B cell (primary cell): ENCODE measurements around the gene BTBD17. TPM values are rescaled to one million over a fixed set of nuclear protein-coding genes. Genes with fewer than 3 reads are reported as not detected.

Experiments used
- ATAC-seq: fragments of 200-7000 bp; cut with Tn5 transposase; one replicate; pipeline ENCODE4 v1.10.0; 2021; ENCODE audit warnings: low read depth, mild to moderate bottlenecking, moderate number of reproducible peaks, moderate library complexity
- CTCF ChIA-PET: fragments of 350-600 bp; sonication (Branson Sonifier 250); formaldehyde crosslinking; loops from one replicate; lab custom pipeline; 2021; ENCODE audit warnings: antibody characterized with exemption, inconsistent platforms; lab: Charles Lee
- POLR2A ChIA-PET: fragments of 350-600 bp; sonication (Branson Sonifier 250); formaldehyde crosslinking; loops from one replicate; lab custom pipeline; 2021; ENCODE audit warnings: antibody characterized with exemption; lab: Charles Lee
- DNase-seq: peaks from one replicate; pipeline ENCODE4 v3.0.0; 2013
- H2AFZ ChIP-seq: 2 replicates; pipeline ENCODE4 v1.6.1; 2012; ENCODE audit warnings: mild to moderate bottlenecking, low read depth, low read length; ENCODE audit not compliant: insufficient read depth, poor library complexity, severe bottlenecking
- H3K27ac ChIP-seq, 2 donors: 1 replicate in 1 of 2; 2 replicates in 1 of 2; pipeline ENCODE4 v1.5.1; 2012 to 2013; ENCODE audit warnings: low read length in 2 of 2, mild to moderate bottlenecking in 2 of 2, moderate library complexity in 1 of 2
- H3K27me3 ChIP-seq, 4 experiments: fragments of 200-600 bp in 1 of 4; sonication (generic) in 1 of 4; replicated peaks in 1 of 4; 1 replicate in 2 of 4; 2 replicates in 2 of 4; pipeline versions ENCODE4 v1.6.1 to v1.7.0; 2013 to 2016; ENCODE audit warnings: low read length in 3 of 4, mild to moderate bottlenecking in 2 of 4, mixed read lengths in 1 of 4, moderate library complexity in 1 of 4; ENCODE audit not compliant: insufficient read depth in 4 of 4, control insufficient read depth in 3 of 4; ENCODE audit errors: control extremely low read depth in 1 of 4
- H3K36me3 ChIP-seq, 2 experiments: replicated peaks in 1 of 2; 1 replicate in 1 of 2; 2 replicates in 1 of 2; pipeline versions ENCODE4 v1.6.1 to v1.7.1; 2013; ENCODE audit warnings: low read length in 1 of 2; ENCODE audit not compliant: insufficient read depth in 2 of 2, control insufficient read depth in 1 of 2; ENCODE audit errors: control extremely low read depth in 1 of 2, extremely low read depth in 1 of 2
- H3K4me1 ChIP-seq, 2 donors: fragments of 200-600 bp in 1 of 2; sonication (generic) in 1 of 2; 1 replicate in 1 of 2; 2 replicates in 1 of 2; pipeline versions ENCODE4 v1.5.1 to v1.6.1; 2013 to 2017; ENCODE audit warnings: low read length in 2 of 2; ENCODE audit not compliant: control insufficient read depth in 2 of 2, insufficient read depth in 2 of 2
- H3K4me2 ChIP-seq: replicated peaks from 2 replicates; pipeline ENCODE3; 2012; ENCODE audit warnings: mild to moderate bottlenecking, low read depth, low read length; ENCODE audit not compliant: poor library complexity, severe bottlenecking
- H3K4me3 ChIP-seq, 5 experiments: fragments of 200-600 bp in 1 of 5; sonication (generic) in 1 of 5; 1 replicate in 3 of 5; 2 replicates in 2 of 5; pipeline versions ENCODE4 v1.5.1 to v1.7.0; 2011 to 2016; ENCODE audit warnings: low read length in 4 of 5, mild to moderate bottlenecking in 4 of 5, low read depth in 2 of 5, control low read depth in 1 of 5, moderate library complexity in 1 of 5; ENCODE audit not compliant: insufficient read depth in 1 of 5; ENCODE audit errors: control extremely low read depth in 1 of 5, extremely low read depth in 1 of 5
- H3K79me2 ChIP-seq: fragments of 200-600 bp; sonication (generic); one replicate; pipeline ENCODE4 v1.6.0; 2016; ENCODE audit warnings: low read length; ENCODE audit not compliant: control insufficient read depth, insufficient read depth
- H3K9ac ChIP-seq: fragments of 200-600 bp; sonication (generic); 2 replicates; pipeline ENCODE4 v1.6.1; 2017; ENCODE audit warnings: mild to moderate bottlenecking, low read length, moderate library complexity
- H3K9me3 ChIP-seq, 3 donors: one replicate each; pipeline versions ENCODE4 v1.6.1 to v1.7.1; 2013; ENCODE audit warnings: low read length in 2 of 3; ENCODE audit not compliant: control insufficient read depth in 2 of 3, insufficient read depth in 1 of 3; ENCODE audit errors: control extremely low read depth in 1 of 3
- H4K20me1 ChIP-seq: 2 replicates; pipeline ENCODE4 v1.6.0; 2012; ENCODE audit warnings: mild to moderate bottlenecking, low read length; ENCODE audit not compliant: insufficient read depth, control insufficient read depth, poor library complexity, severe bottlenecking
- H3K27ac Mint-ChIP-seq: one replicate; pipeline ENCODE4 v1.8.0; 2021; ENCODE audit warnings: mixed read lengths
- H3K27me3 Mint-ChIP-seq: one replicate; pipeline ENCODE4 v1.8.0; 2021; ENCODE audit warnings: mixed read lengths
- H3K4me1 Mint-ChIP-seq: one replicate; pipeline ENCODE4 v1.8.0; 2021; ENCODE audit warnings: mixed read lengths
- H3K4me3 Mint-ChIP-seq: one replicate; pipeline ENCODE4 v1.8.0; 2021; ENCODE audit warnings: mixed read lengths
- H3K9me3 Mint-ChIP-seq: one replicate; pipeline ENCODE4 v1.8.0; 2022; ENCODE audit warnings: mixed read lengths; ENCODE audit not compliant: insufficient read depth
- EZH2 ChIP-seq: IDR thresholded peaks from 2 replicates; pipeline ENCODE4 v1.6.1; 2012; ENCODE audit warnings: borderline replicate concordance, low read depth, mild to moderate bottlenecking, moderate library complexity, low read length; ENCODE audit not compliant: insufficient read depth, poor library complexity, severe bottlenecking
- WGBS: methylation state at CpG from one replicate; pipeline ENCODE4 v1.1.5; 2013; ENCODE audit warnings: missing lambda C conversion rate; ENCODE audit not compliant: insufficient coverage; 5-methylcytosine and 5-hydroxymethylcytosine counted together
- intact Hi-C: fragments of 100-400 bp; cut with micrococcal nuclease; formaldehyde crosslinking; loops from one replicate; pipeline ENCODE4 v1.10.0; 2022
- polyA plus RNA-seq: library from polyadenylated mRNA; depleted of rRNA; stranded (reverse); fragments of >200 nt; gene quantifications from 2 replicates; pipeline ENCODE4 v1.2.3, GENCODE V29; 2012
- total RNA-seq, 2 donors: library from RNA; stranded (reverse); fragments of 120-200 nt in 1 of 2; gene quantifications; 1 replicate in 1 of 2; 2 replicates in 1 of 2; pipeline versions ENCODE4 v1.2.3 to v1.2.4, GENCODE V29; 2013 to 2022
- TF ChIP-seq, protein P1 (sequence below): fragments of 200-600 bp; IDR thresholded peaks from one replicate; pipeline ENCODE4 v1.8.0; 2022; ENCODE audit warnings: antibody characterized with exemption, mild to moderate bottlenecking

The BTBD17 gene
- total and polyA plus RNA-seq, 2 donors (not counting 1 experiment from before 2014, with no cell fraction given), result not detected

DNA sequence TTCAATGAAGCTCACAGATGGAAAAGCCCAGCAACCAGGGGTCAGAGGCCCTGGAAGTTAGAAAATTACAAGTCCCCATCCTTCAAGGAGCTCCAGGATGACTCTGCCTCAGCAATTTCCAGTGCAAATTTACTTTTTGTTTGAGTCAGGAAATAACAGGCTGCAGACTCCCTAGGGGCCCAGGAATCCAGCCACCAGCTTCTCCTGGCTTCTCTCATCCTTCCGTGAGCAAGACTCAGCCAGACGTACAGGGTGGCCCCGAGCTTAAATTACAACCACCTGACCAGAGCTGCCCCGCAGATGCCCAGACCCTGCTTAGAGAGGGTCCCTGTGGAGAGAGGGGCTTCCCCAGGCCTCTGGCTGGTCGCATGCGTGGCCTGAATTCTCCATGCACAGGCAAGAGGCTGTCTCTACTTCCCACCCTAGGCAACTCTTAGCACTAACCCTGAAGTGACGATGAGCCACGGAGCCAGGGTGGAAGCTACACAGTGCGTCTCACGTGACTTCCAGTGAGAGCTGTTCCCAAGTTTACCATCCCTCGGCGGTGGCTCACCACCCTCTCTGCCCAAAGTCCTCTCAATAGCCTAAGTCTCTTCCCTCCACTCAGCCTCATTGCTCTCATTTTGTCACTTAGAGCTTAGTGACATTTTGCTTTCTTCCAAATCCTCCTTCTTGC lies 32.7 kb upstream of the BTBD17 start:
- H4K20me1 ChIP-seq, result no peaks in the 10 kb centered on the region
- H3K9me3 Mint-ChIP-seq, result no peaks in the 10 kb centered on the region
- peaks cover 0 to 10% (median 0%) of the 10 kb centered on the region in 3 donors for H3K9me3 ChIP-seq
- ChIA-PET POLR2A (no interaction called here), CTCF (interaction anchor here (0.8 to 1.5 kb wide), 3 partner anchors 15 to 96 kb away, joined by 3 to 5 read pairs (median 4); no protein-coding TSS in a partner anchor)
- H3K4me1 ChIP-seq, result no peaks in the 10 kb centered on the region
- 89% methylated on average over 11 of the region's 12 CpGs for WGBS
- no peaks in the 10 kb centered on the region for H3K4me1 Mint-ChIP-seq
- ATAC-seq (no peak), DNase-seq (no peak)
- no peak overlapping the region for H3K27ac ChIP-seq
- intact Hi-C loops, result no loop called here
- TF ChIP-seq EZH2, result no peak
- TF ChIP-seq, protein P1, sequence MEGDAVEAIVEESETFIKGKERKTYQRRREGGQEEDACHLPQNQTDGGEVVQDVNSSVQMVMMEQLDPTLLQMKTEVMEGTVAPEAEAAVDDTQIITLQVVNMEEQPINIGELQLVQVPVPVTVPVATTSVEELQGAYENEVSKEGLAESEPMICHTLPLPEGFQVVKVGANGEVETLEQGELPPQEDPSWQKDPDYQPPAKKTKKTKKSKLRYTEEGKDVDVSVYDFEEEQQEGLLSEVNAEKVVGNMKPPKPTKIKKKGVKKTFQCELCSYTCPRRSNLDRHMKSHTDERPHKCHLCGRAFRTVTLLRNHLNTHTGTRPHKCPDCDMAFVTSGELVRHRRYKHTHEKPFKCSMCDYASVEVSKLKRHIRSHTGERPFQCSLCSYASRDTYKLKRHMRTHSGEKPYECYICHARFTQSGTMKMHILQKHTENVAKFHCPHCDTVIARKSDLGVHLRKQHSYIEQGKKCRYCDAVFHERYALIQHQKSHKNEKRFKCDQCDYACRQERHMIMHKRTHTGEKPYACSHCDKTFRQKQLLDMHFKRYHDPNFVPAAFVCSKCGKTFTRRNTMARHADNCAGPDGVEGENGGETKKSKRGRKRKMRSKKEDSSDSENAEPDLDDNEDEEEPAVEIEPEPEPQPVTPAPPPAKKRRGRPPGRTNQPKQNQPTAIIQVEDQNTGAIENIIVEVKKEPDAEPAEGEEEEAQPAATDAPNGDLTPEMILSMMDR, result no peak
- H2AFZ ChIP-seq, result no peak overlapping the region
- no peak overlapping the region for H3K4me3 ChIP-seq
- H3K9ac ChIP-seq, result no peak overlapping the region
- no peaks in the 10 kb centered on the region for H3K79me2 ChIP-seq
- no peak overlapping the region for H3K4me2 ChIP-seq
- H3K4me3 Mint-ChIP-seq, result no peak overlapping the region
- peaks cover 0 to 9% (median 1%) of the 10 kb centered on the region in 4 experiments for H3K27me3 ChIP-seq
- no peaks in the 10 kb centered on the region for H3K36me3 ChIP-seq
- peaks cover 18% of the 10 kb centered on the region for H3K27me3 Mint-ChIP-seq
- H3K27ac Mint-ChIP-seq, result no peak overlapping the region

DNA sequence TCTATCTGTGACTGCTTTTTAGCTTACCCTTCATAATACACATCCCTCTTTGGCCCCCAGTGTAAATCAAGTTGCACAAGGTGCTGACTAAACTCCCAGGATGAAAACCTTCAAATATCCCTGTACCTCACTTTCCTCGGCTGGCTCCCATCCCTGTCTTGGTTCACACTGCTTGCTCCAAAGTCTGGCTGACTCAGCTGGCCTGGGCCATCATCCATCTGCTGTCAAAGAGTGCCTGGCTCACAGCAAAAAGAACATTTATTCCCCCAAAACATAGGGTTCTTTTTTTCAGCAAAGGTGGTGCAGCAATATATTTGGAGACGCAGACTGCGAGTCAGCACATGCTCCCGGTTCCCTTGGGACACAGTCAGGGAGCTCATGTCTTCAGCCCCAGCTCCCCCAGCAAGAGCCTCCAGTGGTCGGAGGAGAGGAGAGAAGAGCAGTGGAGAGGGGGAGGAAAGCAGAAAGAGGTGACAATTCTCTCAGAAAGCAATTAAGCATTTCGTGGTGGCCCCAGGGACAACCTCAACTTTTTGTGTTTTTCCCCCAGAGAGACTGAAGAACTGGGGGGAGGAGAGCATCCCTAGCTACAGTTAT lies 31.8 kb upstream of the BTBD17 start:
- H3K4me1 ChIP-seq, result no peaks in the 10 kb centered on the region
- ChIA-PET POLR2A (no interaction called here), CTCF (interaction anchor here (1.0 to 1.5 kb wide), 2 partner anchors 20 to 22 kb away, joined by 3 to 4 read pairs; no protein-coding TSS in a partner anchor)
- Mint-ChIP-seq H3K4me3 (no peak overlapping the region), H3K27me3 (peaks cover 15% of the 10 kb centered on the region), H3K9me3 (no peaks in the 10 kb centered on the region), H3K27ac (no peak overlapping the region), H3K4me1 (no peaks in the 10 kb centered on the region)
- DNase-seq (no peak), ATAC-seq (no peak)
- TF ChIP-seq, protein P1, result no peak
- TF ChIP-seq EZH2, result no peak
- no peak overlapping the region for H3K4me2 ChIP-seq
- no peak overlapping the region for H3K27ac ChIP-seq
- no peak overlapping the region for H2AFZ ChIP-seq
- no peak overlapping the region for H3K4me3 ChIP-seq
- H3K79me2 ChIP-seq, result no peaks in the 10 kb centered on the region
- no peaks in the 10 kb centered on the region for H4K20me1 ChIP-seq
- no peak overlapping the region for H3K9ac ChIP-seq
- intact Hi-C loops, result no loop called here
- WGBS, result 52% methylated on average over 5 of the region's 6 CpGs
- no peaks in the 10 kb centered on the region for H3K36me3 ChIP-seq
- H3K27me3 ChIP-seq, result peaks cover 0 to 9% (median 1%) of the 10 kb centered on the region in 4 experiments
- peaks cover 0 to 10% (median 0%) of the 10 kb centered on the region in 3 donors for H3K9me3 ChIP-seq
